Measurements from ENCODE around the gene CBX2.

GRCh38 chr17:79824234-79824633, 46.3 kb downstream of the CBX2 start:
- TF ChIP-seq CREB5 (CRISPR knock-in tag; IDR thresholded peaks at IDR 0.05; ENCODE audit: low read depth) (no peak), ZFP3 (CRISPR knock-in tag; IDR thresholded peaks at IDR 0.05) (no peak), PATZ1 (CRISPR knock-in tag; IDR thresholded peaks at IDR 0.05; ENCODE audit: borderline replicate concordance) (no peak), TCF4 (CRISPR knock-in tag; IDR thresholded peaks at IDR 0.05; ENCODE audit: borderline replicate concordance) (no peak), SNAI2 (CRISPR knock-in tag; IDR thresholded peaks at IDR 0.05) (no peak), ZNF70 (CRISPR knock-in tag; IDR thresholded peaks at IDR 0.05) (no peak), ARNTL (CRISPR knock-in tag; IDR thresholded peaks at IDR 0.05; ENCODE audit: borderline replicate concordance, low read depth) (no peak), PPARA (CRISPR knock-in tag; IDR thresholded peaks at IDR 0.05; ENCODE audit: borderline replicate concordance) (no peak), POU6F1 (CRISPR knock-in tag; IDR thresholded peaks at IDR 0.05; ENCODE audit: borderline replicate concordance, low read depth) (no peak)
